ENCODE measurements around the gene C1QL4. TPM values are rescaled to one million over a fixed set of nuclear protein-coding genes. Genes with fewer than 3 reads are reported as not detected.

The C1QL4 gene
- total RNA-seq, 1 donor from 2014 or later, result 0.16 TPM

Other genes starting within 250 kb of the C1QL4 start
- gene DHH, start 242.4 kb downstream of the C1QL4 start, total RNA-seq, result 0.47 TPM
- gene LMBR1L, start 226.3 kb downstream of the C1QL4 start, total RNA-seq, result 90.8 TPM
- gene TUBA1B, start 205.8 kb downstream of the C1QL4 start, total RNA-seq, result 1,492 TPM
- gene TUBA1A, start 148.1 kb downstream of the C1QL4 start, total RNA-seq, result 9,948 TPM
- 33.5 TPM for gene TUBA1C, start 72.1 kb downstream of the C1QL4 start, total RNA-seq
- not detected for gene PRPH, start 42.0 kb downstream of the C1QL4 start, total RNA-seq
- gene TROAP, start 13.9 kb downstream of the C1QL4 start, total RNA-seq, result 1.2 TPM
- 0.78 TPM for gene DNAJC22, start 9.7 kb upstream of the C1QL4 start, total RNA-seq
- gene SPATS2, start 30.3 kb upstream of the C1QL4 start, total RNA-seq, result 58.2 TPM
- 7.5 TPM for gene KCNH3, start 201.8 kb upstream of the C1QL4 start, total RNA-seq
- gene MCRS1, start 231.0 kb upstream of the C1QL4 start, total RNA-seq, result 29.9 TPM